8988T (cell line): ENCODE results near the gene NME9.

Source experiments
- DNase-seq: peaks from one replicate; pipeline ENCODE4 v3.0.0; 2011

Gene NME9

GRCh38 chr3:138361561-138361971 lies 31.9 kb upstream of the NME9 start:
- DNase-seq: no peak

- no peak for DNase-seq
Observed at GRCh38 chr3:138360869-138361525, 31.3 kb upstream of the NME9 start.

GRCh38 chr3:138359919-138360868 lies 30.5 kb upstream of the NME9 start:
- DNase-seq: no peak

GRCh38 chr3:138359148-138359918 lies 29.7 kb upstream of the NME9 start:
- DNase-seq: no peak

- DNase-seq: no peak
Observed at GRCh38 chr3:138356730-138357405, 27.2 kb upstream of the NME9 start.

GRCh38 chr3:138355071-138355470 lies 25.4 kb upstream of the NME9 start:
- DNase-seq: no peak

GRCh38 chr3:138354376-138354775 lies 24.7 kb upstream of the NME9 start:
- DNase-seq: no peak

- no peak for DNase-seq
Observed at GRCh38 chr3:138351916-138352550, 22.4 kb upstream of the NME9 start.

GRCh38 chr3:138351151-138351550 lies 21.5 kb upstream of the NME9 start:
- no peak for DNase-seq

- no peak for DNase-seq
Observed at GRCh38 chr3:138349926-138350665, 20.4 kb upstream of the NME9 start.

GRCh38 chr3:138348754-138349739 lies 19.4 kb upstream of the NME9 start:
- no peak for DNase-seq

GRCh38 chr3:138347960-138348753 lies 18.5 kb upstream of the NME9 start, which contains the start of gene MRAS:
TSS of gene MRAS (plus strand) at chr3:138348579. CDS start at chr3:138372884, 24,305 bp downstream.
- peak; percentile 70 for DNase-seq

GRCh38 chr3:138344754-138345153 lies 15.1 kb upstream of the NME9 start:
- no peak for DNase-seq

GRCh38 chr3:138340511-138340910 lies 10.9 kb upstream of the NME9 start:
- no peak for DNase-seq

GRCh38 chr3:138338811-138339210 lies 9.2 kb upstream of the NME9 start:
- DNase-seq: no peak

GRCh38 chr3:138338244-138338643 lies 8.6 kb upstream of the NME9 start:
- DNase-seq: no peak

- DNase-seq: no peak
Observed at GRCh38 chr3:138336454-138336999, 6.9 kb upstream of the NME9 start.

- no peak for DNase-seq
Observed at GRCh38 chr3:138334608-138335007, 5.0 kb upstream of the NME9 start.
